ENCODE results near the gene LSG1.

- TF ChIP-seq REST (IDR thresholded peaks at IDR 0.05; ENCODE audit: low read depth): no peak
- TF ChIP-seq CTCF (IDR thresholded peaks at IDR 0.05 in 2 of 3, conservative IDR thresholded peaks at IDR 0.05 in 1 of 3; ENCODE audit: borderline replicate concordance in 1 of 3, insufficient read depth in 1 of 3, low read depth in 2 of 3, low read length in 2 of 3): no peak
- TF ChIP-seq EZH2phosphoT487 (IDR thresholded peaks at IDR 0.05; ENCODE audit: borderline replicate concordance): no peak
- TF ChIP-seq RAD21 (IDR thresholded peaks at IDR 0.05; ENCODE audit: low read depth): no peak
- TF ChIP-seq ZFX (IDR thresholded peaks at IDR 0.05): no peak
- TF ChIP-seq ZNF274 (IDR thresholded peaks at IDR 0.05; ENCODE audit: low read depth, low read length): no peak
- TF ChIP-seq SP1 (IDR thresholded peaks at IDR 0.05; ENCODE audit: low read depth): no peak
- no peak for TF ChIP-seq POLR2AphosphoS5 (IDR thresholded peaks at IDR 0.05; ENCODE audit: low read depth, low read length)
- TF ChIP-seq ATF3 (IDR thresholded peaks at IDR 0.05): no peak
- peak; percentile 26; the same call in 1 of the 2 replicates for TF ChIP-seq EGR1 (IDR thresholded peaks at IDR 0.05; ENCODE audit: low read depth)
These were observed 17.5 kb upstream of the LSG1 start for GRCh38 chr3:194689493-194689944.

Measured in HCT116 (cell line).